Glutamatergic neuron (in vitro differentiated cells): ENCODE results near the gene MRGPRF. TPM values are rescaled to one million over a fixed set of nuclear protein-coding genes. Genes with fewer than 3 reads are reported as not detected.

ENCODE experiments used
- DNase-seq: peaks from one replicate; pipeline ENCODE4 v3.0.0; 2022
- H3K27ac Mint-ChIP-seq: one replicate; pipeline ENCODE4 v1.8.0; 2020; ENCODE audit warnings: mild to moderate bottlenecking, mixed read lengths, inconsistent platforms; ENCODE audit not compliant: unreplicated experiment
- H3K27me3 Mint-ChIP-seq: one replicate; pipeline ENCODE4 v1.8.0; 2020; ENCODE audit warnings: mild to moderate bottlenecking, moderate library complexity, mixed read lengths, inconsistent platforms; ENCODE audit not compliant: unreplicated experiment
- H3K36me3 Mint-ChIP-seq: one replicate; pipeline ENCODE4 v1.8.0; 2020; ENCODE audit warnings: mild to moderate bottlenecking, mixed read lengths, inconsistent platforms; ENCODE audit not compliant: unreplicated experiment
- H3K4me1 Mint-ChIP-seq: one replicate; pipeline ENCODE4 v1.8.0; 2020; ENCODE audit warnings: mild to moderate bottlenecking, low read depth, mixed read lengths, inconsistent platforms; ENCODE audit not compliant: unreplicated experiment
- H3K4me3 Mint-ChIP-seq: one replicate; pipeline ENCODE4 v1.8.0; 2020; ENCODE audit warnings: mild to moderate bottlenecking, mixed read lengths, inconsistent platforms; ENCODE audit not compliant: unreplicated experiment
- H3K9me3 Mint-ChIP-seq: one replicate; pipeline ENCODE4 v1.8.0; 2020; ENCODE audit warnings: mild to moderate bottlenecking, moderate library complexity, mixed read lengths, inconsistent platforms; ENCODE audit not compliant: unreplicated experiment
- CTCF ChIP-seq: fragments of 200-600 bp; sonication (generic); IDR thresholded peaks from one replicate; pipeline ENCODE4 v1.5.0; 2021; ENCODE audit not compliant: partially characterized antibody, unreplicated experiment
- long read RNA-seq: library from polyadenylated mRNA; unstranded; transcript quantifications from one replicate; pipeline ENCODE4 v2.0.0, GENCODE V29; 2020; ENCODE audit not compliant: unreplicated experiment
- total RNA-seq: library from RNA; stranded (reverse); fragmentation: NEBNext Ultra II Directional; extraction: Animal tissue kit (Norgen Biotek cat#: 25700); gene quantifications from one replicate; pipeline ENCODE4 v1.2.1, GENCODE V29; 2021; ENCODE audit not compliant: unreplicated experiment

The MRGPRF gene
- total RNA-seq = 1.0 TPM
- long read RNA-seq = 0 reads

- Mint-ChIP-seq H3K27ac (peak within 1 kb of the TSS; percentile 22), H3K9me3 (peaks cover 6% of the 10 kb centered on the region), H3K4me3 (peak within 1 kb of the TSS; percentile 52), H3K27me3 (peaks cover 4% of the 10 kb centered on the region), H3K36me3 (peaks cover 5% of the 10 kb centered on the region), H3K4me1 (peaks cover 10% of the 10 kb centered on the region)
- TF ChIP-seq CTCF = peak; percentile 31
- peak; percentile 62 for DNase-seq
Observed at GRCh38 chr11:69013009-69013951, at the start of gene MRGPRF. TSS of gene MRGPRF (minus strand) at chr11:69013246. CDS start at chr11:69009901, 3,345 bp downstream.

GRCh38 chr11:69062169-69062855 lies 49.3 kb upstream of the MRGPRF start:
- TF ChIP-seq CTCF = no peak
- no peak for DNase-seq
- Mint-ChIP-seq H3K4me1 (peaks cover 3% of the 10 kb centered on the region), H3K4me3 (no peak overlapping the region), H3K27me3 (peaks cover 3% of the 10 kb centered on the region), H3K36me3 (no peaks in the 10 kb centered on the region), H3K27ac (no peak overlapping the region), H3K9me3 (no peaks in the 10 kb centered on the region)

- no peaks in the 10 kb centered on the region for H3K36me3 Mint-ChIP-seq
- no peak overlapping the region for H3K4me3 Mint-ChIP-seq
- H3K27ac Mint-ChIP-seq = no peak overlapping the region
- peaks cover 3% of the 10 kb centered on the region for H3K4me1 Mint-ChIP-seq
- H3K27me3 Mint-ChIP-seq = peaks cover 3% of the 10 kb centered on the region
- TF ChIP-seq CTCF = no peak
- no peaks in the 10 kb centered on the region for H3K9me3 Mint-ChIP-seq
- no peak for DNase-seq
Observed at GRCh38 chr11:69061713-69062053, 48.6 kb upstream of the MRGPRF start.

GRCh38 chr11:69060806-69061712 lies 48.0 kb upstream of the MRGPRF start:
- Mint-ChIP-seq H3K4me3 (no peak overlapping the region), H3K9me3 (peaks cover 2% of the 10 kb centered on the region), H3K27me3 (peaks cover 3% of the 10 kb centered on the region), H3K36me3 (no peaks in the 10 kb centered on the region), H3K4me1 (peaks cover 4% of the 10 kb centered on the region), H3K27ac (no peak overlapping the region)
- no peak for TF ChIP-seq CTCF
- peak; percentile 17 for DNase-seq
